Measurements from ENCODE around the gene EXOC3L1. TPM values are rescaled to one million over a fixed set of nuclear protein-coding genes. Genes with fewer than 3 reads are reported as not detected.

Gene EXOC3L1
- total RNA-seq, 1 experiment from 2014 or later: not detected

GRCh38 chr16:67238278-67238575 lies 48.3 kb upstream of the EXOC3L1 start:
- ATAC-seq (no peak), DNase-seq (no peak)
- H3K9me3 ChIP-seq (ENCODE audit: low read length): no peaks in the 10 kb centered on the region
- H3K4me2 ChIP-seq (ENCODE audit: low read length): no peak overlapping the region
- H3K9ac ChIP-seq (ENCODE audit: low read length): no peak overlapping the region
- H3K79me2 ChIP-seq (ENCODE audit: low read length): peaks cover 29% of the 10 kb centered on the region
- BruUV-seq (replicated peaks): no TSS peak
- CTCF ChIA-PET: no interaction called here
- peaks cover 20% of the 10 kb centered on the region for H3K36me3 ChIP-seq (ENCODE audit: low read depth, low read length)
- no peak overlapping the region for H3K27ac ChIP-seq (ENCODE audit: low read length)
- intact Hi-C loops (cut with micrococcal nuclease): no loop called here
- POLR2A ChIA-PET (ENCODE audit: unreplicated experiment): no interaction called here
- H3K27me3 ChIP-seq (ENCODE audit: low read length): no peaks in the 10 kb centered on the region
- peaks cover 27% of the 10 kb centered on the region for H3K4me1 ChIP-seq (ENCODE audit: insufficient read depth, low read length)
- no peak overlapping the region for H2AFZ ChIP-seq (ENCODE audit: low read length)
- H3F3A ChIP-seq (ENCODE audit: low read length, unreplicated experiment): peaks cover 9% of the 10 kb centered on the region
- H4K20me1 ChIP-seq (ENCODE audit: low read length): no peaks in the 10 kb centered on the region
- TF ChIP-seq CTCF (conservative IDR thresholded peaks at IDR 0.05; ENCODE audit: low read depth, low read length): no peak
- TF ChIP-seq EZH2 (IDR thresholded peaks at IDR 0.05; ENCODE audit: low read length, unreplicated experiment): no peak
- no peak for TF ChIP-seq EZH2phosphoT487 (IDR thresholded peaks at IDR 0.05; ENCODE audit: borderline replicate concordance, low read length)
- H3K4me3 ChIP-seq (ENCODE audit: low read length): no peak overlapping the region
- H3K9me2 ChIP-seq (replicated peaks; ENCODE audit: low read length): no peaks in the 10 kb centered on the region

- H3K36me3 ChIP-seq (ENCODE audit: low read depth, low read length): peaks cover 20% of the 10 kb centered on the region
- no peaks in the 10 kb centered on the region for H3K9me3 ChIP-seq (ENCODE audit: low read length)
- no peak overlapping the region for H3K4me3 ChIP-seq (ENCODE audit: low read length)
- ATAC-seq: no peak
- peaks cover 24% of the 10 kb centered on the region for H3K4me1 ChIP-seq (ENCODE audit: insufficient read depth, low read length)
- no peaks in the 10 kb centered on the region for H3K27me3 ChIP-seq (ENCODE audit: low read length)
- ChIA-PET CTCF (no interaction called here), POLR2A (ENCODE audit: unreplicated experiment) (no interaction called here)
- DNase-seq: no peak
- H4K20me1 ChIP-seq (ENCODE audit: low read length): no peaks in the 10 kb centered on the region
- no peak for TF ChIP-seq CTCF (conservative IDR thresholded peaks at IDR 0.05; ENCODE audit: low read depth, low read length)
- no peak for TF ChIP-seq EZH2 (IDR thresholded peaks at IDR 0.05; ENCODE audit: low read length, unreplicated experiment)
- intact Hi-C loops (cut with micrococcal nuclease): no loop called here
- H3K9ac ChIP-seq (ENCODE audit: low read length): no peak overlapping the region
- H3F3A ChIP-seq (ENCODE audit: low read length, unreplicated experiment): peaks cover 9% of the 10 kb centered on the region
- no TSS peak for BruUV-seq (replicated peaks)
- H2AFZ ChIP-seq (ENCODE audit: low read length): no peak overlapping the region
- H3K4me2 ChIP-seq (ENCODE audit: low read length): no peak overlapping the region
- H3K27ac ChIP-seq (ENCODE audit: low read length): no peak overlapping the region
- no peaks in the 10 kb centered on the region for H3K9me2 ChIP-seq (replicated peaks; ENCODE audit: low read length)
- peaks cover 25% of the 10 kb centered on the region for H3K79me2 ChIP-seq (ENCODE audit: low read length)
These were observed 47.7 kb upstream of the EXOC3L1 start for GRCh38 chr16:67237396-67238277.
